ENCODE measurements around the gene ELK4.
"Not testable (repeated sequence)": the region's sequence is repeated elsewhere in the genome, so short reads cannot be mapped to it uniquely, and the experiment has no call there.

ELK4 gene

DNA sequence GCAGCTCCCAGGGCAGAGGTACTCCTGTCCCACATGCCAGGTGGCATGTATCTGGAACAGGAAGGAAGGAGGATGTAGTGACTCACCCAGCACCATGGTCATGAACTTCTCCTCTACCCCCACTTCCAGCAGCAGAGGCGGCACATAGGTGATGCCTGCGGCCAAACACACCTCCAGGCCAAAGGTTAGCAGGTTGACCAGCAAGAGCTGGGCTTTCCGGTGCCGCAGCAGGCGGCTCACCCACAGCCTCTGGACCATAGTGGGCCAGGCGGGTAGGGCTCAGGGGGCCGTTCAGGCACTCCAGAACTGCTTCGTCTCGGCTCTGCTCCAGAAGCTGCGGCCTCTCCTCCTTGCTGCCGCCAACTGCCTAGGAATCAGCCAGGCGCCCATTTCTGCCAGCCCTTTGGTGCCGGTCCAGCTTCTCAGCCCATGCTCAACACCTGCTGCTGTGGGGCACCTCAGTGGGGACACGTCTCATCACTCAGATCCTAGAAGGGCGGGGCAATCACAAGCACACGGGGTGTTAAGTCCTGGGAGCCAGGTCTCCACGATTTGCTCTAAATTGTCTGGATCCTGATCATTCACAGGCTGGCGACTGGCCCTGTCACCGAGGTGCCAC is 32.7 kb upstream of the ELK4 start:
- peak; percentile 26 to 36 for DNase-seq

DNA sequence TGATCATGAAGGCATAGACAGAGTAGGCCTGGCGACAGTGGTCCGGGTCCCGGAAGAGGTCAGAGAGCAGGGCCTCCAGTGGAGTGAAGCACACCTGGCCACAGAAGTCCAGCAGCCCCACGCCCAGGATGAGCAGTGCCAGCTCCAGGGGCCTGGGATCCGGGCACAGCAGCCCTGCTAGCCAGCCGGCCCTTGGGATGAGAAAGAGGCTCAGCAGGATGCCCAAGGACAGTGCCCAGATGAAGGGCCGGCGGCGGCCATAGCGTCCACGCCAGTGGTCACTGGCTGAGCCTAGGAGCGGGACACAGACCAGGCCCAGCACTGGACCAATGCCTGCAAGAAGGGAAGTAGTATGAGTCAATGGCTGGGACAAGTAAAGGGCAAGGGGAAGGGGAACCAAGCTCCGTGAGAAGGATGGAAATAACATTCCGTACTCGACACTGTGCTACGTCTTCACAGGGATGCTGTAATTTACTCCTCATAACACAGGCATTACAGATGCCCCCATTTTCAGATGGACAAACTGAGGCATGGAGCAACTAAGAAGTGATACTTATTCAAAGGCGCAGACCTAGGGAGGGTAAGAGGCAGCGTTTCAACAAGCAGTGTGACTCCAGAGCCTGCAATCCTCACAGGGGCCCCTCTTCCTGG is 31.6 kb upstream of the ELK4 start:
- DNase-seq, result no peak

DNA sequence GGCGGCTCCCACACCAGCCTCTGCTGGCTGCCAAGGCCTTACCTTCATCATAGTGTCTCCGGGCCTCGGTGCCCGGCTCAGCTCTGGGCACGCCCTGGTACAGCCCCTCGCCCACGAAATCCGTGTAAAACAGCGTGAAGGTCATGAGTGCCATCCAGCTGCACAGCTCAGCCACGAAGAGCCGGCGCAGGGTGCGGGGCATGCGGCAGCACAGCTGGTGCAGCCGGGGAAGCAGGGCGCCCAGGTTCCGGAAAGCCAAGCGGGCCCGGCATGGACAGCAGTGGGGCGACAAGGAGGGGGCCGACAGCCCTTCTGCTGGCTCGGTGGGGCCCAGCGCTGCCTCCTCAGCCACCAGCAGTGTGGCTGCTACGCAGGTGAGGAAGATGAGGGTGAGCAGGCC is 31.0 kb upstream of the ELK4 start:
- DNase-seq, result no peak

DNA sequence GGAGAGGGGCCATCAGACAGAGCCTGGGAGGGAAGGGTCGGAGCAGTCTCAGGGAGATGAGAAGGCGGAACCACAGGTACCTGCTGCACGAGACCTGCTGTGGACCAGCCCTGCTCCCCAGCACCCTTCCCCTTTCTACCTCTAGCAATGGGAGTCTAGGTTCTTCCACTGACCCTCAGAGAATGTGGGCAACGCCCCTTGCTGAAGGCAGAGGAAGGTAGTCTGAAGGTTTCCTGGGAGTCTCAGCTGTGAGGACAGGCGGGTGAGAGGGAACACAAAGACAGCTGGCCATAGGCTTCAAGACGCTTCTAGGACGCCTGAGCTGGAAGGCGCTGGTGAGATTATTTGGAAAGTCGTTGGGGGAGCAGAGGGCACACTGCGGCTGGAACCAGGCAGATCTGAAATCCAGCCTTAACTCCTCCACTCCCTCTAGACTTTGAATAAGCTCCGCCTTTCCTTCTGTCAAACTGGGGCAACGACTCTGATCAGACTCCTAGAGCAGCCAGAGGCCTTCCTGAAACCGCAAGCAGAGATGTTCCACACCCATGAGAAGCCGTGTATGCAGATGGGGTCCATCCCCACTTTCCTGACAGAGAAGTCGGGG is 30.4 kb upstream of the ELK4 start:
- DNase-seq, result no peak

DNA sequence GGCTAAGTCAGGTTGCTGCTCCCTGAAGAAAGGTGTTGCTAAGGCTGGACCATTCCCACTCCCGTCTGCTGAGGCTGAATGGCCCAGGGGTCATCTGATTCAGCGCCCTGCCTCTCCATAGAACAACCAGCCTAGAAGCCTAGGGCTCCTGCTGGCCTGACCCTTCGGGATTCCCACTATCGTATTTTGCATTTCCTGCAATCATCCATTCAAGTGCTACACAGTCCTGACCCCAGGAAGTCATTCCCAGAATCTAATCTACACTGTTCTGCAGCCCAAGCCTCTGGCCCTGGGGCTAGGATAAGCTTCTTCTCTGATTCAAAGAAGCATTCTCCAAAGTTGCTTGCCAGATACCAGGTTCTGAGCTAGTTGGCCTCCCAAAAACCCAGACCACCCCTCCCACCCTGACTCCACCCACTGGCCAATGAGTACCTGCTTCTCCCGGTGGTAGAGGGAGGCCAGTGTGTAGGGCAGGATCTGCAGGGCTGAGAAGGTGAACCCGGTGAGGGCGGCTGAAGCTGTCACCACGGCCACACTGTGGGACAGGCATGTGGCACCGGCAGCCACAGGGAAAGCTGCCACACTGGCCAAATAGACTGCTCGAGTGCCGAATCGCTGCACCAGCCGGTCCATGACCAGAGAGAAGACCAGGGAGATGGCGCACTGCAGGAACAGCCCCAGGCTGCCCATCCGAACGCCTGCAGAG is 29.8 kb upstream of the ELK4 start:
- DNase-seq, result no peak

DNA sequence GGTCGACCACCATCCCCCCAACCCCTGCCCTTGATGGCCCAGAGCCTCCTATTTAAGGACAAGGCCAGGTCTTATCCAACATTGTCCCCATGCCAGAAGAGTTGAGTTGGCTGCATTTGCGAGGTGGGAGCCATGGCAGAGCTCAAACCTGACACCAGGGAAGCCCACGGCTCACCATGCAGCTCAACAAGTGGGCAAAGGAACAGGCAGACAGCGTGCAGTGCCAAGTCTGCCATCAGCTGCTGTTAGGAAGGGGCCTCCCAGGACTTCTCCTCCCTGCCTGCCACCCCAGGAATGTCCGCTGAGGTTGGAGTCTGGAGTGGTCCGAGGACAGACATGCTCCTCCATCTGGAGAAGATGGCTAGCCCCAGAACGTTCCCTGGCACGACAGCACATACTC is 28.6 kb upstream of the ELK4 start:
- no peak for DNase-seq

DNA sequence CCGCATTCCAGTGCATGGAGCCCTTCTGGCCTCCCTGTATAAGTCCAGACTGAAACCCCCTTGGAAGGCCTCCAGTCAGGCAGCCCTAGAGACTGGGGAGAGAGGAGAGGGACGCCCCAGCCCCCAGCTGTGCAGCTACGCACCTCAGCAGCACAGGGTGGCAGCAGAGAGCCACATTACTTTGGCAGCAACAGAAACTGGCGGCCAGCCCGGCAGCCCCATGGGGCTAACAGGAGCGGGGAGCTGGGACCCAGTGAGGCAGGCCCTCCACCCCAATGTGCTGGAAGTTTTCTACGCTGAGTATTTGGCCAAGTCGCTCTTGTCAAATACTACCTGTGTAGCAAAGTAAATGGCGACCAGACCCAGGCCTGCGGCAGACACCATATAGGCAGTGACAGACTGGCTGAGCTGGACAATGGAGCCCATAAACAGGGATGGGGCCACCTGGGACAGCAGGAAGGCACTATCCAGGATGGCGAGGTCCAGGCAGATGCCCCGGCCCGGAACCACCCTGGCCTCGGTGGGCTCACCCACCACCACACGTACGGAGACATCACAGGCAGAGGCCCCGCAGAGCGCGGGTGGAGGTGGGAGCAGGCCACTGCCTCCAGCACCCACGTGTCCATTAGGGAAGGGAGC is 27.3 kb upstream of the ELK4 start:
- DNase-seq, result peak; percentile 81 to 83

DNA sequence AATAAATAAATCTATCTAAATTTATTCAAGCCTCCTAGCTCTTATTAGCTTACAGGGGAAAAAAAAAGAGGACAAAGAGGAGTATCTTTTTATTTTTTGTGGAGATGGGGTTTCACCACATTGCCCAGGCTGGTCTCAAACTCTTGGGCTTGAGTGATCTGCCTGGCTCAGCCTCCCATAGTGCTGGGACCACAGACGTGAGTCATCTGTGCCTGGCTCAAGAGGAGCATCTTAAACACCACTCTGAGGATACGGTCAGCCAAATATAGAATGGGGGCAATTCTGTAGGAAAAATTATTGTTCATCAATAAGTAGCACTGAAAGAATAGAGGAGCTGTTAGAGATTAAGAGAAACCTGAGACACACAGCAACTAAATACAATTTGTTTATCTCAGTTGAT is 24.4 kb upstream of the ELK4 start:
- DNase-seq, result no peak

DNA sequence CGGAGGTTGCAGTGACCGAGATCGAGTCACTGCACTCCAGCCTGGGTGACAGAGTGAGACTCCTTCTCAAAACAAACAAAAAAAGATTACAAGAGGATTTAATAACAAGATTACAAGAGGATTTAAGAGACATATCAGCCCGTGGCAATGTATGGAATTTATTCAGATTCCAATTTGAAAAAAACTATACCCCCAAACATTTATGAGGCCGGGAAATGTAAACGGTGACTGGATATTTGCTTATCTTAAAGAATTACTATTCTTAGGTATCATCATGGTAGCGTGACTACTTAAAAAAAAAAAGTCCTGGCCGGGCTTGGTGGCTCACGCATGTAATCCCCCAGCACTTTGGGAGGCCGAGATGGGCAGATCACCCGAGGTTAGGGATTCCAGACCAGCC is 21.2 kb upstream of the ELK4 start:
- no peak for DNase-seq

DNA sequence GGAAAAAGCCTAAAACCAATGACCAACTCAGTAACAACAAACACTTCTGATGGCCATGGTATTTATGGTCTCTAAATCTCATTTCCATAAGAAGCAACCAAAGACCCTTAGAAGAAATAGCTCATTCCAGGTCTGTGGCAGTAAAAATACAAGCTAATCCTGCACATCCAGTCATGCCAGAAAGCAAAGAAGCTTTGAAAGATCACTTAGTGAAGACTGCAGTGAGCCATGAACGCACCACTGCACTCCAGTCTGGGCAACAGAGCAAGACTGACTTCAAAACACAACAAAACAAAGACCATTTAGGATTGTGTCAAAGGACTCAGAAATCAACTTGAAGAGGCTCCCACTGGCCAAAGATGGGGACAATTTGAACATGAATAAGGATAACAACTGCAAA is 18.4 kb upstream of the ELK4 start:
- no peak for DNase-seq

DNA sequence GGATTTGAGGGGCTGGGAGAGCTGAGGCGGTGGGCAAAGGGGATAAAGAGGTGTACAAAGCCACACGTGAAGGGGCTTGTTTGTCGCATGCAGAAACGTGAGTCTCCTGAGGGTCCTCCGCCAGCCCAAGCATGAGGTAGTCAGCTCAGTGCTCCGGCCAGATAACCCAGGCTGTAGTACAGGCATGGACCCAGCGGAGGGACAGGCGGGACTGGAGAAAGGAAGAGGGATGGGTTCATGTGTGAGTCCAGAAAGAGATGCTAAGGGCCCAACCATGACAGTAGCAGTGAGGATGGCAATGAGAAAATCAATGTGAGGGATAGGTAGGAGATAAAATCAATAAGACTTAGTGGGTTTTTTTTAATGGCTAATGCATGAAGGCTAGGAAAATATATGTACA is 13.7 kb upstream of the ELK4 start:
- DNase-seq, result no peak

DNA sequence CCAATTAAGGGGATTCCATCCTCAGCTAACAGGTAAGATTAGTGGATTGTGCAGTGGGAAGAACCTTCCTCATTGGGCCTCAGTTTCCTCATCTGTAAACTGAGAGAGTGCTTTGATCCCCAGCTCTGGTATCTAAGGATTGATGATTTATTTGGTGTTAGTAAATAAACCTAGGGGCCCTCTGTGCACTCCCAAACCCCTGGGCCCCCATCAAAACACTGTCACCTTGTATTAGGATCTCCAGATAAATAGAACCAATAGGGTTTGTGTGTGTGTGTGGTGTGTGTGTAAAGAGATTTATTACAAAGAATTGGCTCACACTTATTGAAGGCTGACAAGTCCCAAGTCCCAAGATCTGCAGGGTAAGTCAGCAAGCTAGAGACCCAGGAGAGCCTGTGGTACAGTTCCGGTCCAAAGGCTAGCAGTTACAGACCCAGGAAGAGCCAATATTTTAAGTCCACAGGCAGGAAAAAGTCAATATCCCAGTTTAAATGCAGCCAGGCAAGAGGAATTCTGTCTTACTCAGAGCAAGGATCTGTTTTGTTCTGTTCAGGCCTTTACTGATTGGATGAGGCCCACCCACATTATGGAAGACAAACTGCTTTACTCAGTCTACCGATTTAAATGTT is 11.0 kb upstream of the ELK4 start:
- DNase-seq, result no peak

DNA sequence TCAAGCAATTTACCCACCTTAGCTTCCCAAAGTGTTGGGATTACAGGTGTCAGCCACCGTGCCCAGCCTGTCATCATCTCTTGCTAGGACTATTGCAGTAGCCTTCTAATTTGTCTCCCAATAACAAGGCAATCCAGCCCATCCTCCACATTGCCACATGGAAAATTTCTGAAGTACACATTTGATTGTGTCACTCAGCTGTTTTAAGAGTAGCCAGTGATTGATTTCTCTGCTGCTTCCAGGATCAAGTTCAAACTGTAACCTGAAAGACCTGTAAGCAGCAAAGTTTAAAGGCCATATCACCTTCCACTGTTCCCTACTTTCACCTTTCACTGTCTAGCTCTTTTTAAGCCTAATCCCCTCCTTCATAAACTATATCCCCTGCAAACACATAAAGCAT is 7.8 kb upstream of the ELK4 start:
- DNase-seq, result no peak

DNA sequence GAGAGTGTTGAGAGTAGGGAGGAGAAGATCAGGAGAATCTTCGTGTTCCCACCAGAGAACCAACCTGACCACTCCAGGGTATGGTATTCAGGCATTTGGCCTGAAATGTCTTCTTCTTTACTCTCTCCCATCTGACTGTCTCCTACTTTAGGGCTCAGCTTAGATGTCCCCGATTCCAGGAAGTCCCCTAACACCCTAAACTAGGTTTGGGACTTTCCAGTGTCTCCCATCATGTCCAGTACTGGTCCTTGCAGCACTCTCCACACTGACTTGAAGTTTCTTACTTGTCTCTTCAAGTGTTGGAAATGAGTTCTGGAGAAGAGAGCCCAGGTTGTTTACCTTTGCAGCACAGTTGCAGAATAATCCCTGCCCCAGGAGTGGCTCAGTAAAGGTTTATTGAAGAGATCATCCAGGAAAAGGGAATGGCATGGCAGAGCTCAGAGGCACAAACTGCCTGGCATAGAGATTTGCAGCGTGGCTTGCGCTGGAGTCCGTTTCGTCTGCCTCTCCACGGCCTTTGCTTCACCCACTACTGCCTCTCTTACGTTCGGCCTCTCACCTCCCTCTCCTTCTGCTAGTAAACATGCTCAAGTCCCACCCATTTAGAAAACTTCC is 6.2 kb upstream of the ELK4 start:
- DNase-seq, result no peak

DNA sequence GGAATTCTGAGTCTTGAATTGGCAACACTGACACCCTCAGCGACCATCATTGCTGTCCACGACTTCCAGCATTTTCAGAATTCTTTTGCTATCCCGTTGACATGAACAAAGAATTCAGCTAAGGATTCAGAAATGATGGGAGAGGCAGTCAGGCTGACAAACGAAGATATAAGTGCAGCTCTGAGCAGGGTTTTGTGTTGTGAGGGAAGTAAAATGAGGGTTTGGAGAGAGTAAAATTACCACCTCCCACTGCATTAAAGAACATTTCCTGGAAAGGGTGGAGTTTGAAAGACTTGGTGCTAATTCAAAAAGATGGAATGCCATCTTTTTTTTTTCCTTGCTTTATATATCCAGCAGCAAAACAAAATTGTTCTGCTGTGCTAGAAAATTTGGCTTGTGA is 4.9 kb upstream of the ELK4 start:
- DNase-seq, result no peak

DNA sequence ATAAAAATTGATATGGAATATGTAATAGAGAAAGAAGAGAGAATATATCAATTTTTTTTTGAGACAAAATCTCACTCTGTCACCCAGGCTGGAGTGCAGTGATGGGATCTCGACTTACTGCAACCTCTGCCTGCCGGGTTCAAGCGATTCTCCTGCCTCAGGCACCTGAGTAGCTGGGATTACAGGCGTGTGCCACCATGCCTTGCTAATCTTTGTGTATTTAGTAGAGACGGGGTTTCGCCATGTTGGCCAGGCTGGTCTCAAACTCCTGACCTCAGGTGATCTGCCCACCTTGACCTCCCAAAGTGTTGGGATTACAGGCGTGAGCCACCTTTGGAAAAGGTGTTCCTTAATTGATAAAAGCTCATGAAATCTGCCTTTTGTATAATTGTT is 4.3 kb upstream of the ELK4 start:
- DNase-seq, result not testable (repeated sequence)

DNA sequence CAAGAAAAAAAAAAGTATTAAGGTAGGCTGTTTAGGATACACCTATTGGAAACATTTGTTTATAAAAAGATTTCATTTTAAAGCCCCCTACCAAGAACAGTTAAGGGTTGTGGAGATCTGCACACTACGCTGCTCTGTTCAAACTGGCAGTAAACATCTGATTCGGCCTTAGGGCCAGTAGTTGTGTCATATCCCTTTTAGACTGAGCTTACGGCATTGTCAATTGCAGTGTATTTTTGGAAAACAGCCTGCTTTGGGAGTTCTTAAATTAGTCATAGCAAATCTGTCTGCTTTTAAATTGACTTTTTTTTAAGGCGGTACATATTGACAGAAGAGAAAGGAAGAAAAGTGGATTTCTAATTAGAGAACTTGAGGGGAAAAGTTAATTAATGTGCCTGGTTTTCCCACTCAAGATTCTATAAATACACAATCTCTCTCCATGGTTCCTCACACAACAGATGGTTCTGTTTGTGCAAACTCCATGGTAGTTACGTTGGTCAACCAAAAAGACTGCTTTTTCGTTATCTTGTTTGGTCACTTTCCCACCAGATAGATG is 1.7 kb upstream of the ELK4 start:
- DNase-seq, result peak in 1 of 2 experiments; percentile 11

DNA sequence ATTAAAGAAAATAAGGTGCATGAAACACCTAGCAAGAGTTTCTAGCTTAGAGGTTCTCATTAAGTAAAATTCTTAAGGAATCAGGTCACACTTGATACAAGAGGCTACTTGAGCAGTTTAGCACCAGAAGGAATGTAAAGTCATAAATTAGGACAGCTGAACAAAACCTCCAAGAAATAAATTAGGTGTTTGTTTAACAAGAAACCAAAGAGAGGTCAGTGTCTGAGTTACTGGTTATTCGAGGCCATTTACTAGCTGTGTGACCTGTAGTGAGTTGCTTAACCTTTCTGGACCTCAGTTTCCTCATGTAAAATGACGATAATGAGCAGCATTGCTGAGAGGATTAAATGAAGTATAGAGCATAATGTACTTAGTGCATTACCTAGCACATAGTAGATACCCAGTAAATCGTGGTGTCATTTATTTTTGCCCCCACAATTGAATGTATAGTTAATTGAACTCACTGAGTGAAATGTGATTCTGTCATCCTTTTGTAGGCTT is 908 bp upstream of the ELK4 start:
- DNase-seq, result no peak

DNA sequence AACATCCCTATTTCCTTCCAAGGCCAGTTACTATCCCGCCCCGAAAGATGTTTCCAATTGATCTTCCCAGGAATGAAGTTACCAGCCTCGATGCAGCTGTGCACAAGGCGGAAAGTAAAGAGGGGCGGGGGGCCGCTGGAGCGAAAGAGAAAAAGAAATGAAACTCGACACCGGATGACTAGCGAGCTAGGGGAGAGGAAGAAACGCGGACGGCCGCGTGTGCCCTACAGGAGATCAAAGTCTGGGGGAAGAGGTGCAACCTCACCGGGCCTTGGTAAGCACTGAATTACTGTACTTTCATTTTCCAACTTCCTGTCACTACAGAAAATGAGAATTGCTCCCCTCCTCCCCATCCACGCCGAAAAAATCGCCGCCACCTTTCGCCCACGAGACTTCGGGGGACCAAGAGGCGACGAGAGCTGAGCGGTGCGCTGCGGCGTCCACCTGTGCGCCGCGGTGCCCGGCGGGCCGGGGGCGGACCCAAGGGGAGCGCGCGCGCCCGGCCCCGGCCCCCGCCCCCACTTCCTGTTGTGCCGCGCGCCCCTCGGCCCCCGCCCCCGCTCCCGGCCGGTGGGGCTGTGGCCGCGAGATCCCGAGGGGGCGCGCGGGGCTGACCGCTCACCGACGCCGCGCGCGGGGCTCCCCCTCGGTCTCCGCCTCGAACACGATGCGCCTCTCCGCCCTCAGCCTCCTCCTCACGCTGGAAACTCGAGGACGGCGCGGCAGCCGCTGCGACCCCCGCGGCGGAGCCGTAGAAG is 622 bp downstream of the ELK4 start:
- peak; percentile 85 to 91 for DNase-seq

DNA sequence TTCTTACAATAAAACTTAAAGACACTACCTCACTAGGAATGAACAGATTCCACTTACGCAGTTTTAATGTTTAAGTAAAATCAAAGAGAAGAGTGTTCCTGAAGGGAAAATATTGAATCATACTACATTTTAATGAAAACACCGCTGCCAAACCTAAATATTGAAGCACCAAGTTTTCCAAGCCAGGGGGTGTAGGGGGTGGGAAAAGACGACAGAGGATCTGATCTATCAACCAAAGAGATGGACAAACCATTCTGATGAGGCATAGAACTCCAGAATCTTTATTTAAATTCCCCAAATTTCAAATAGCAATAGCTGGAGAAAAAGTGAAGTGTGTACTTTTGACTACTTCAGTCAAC is 1.2 kb downstream of the ELK4 start:
- no peak for DNase-seq

DNA sequence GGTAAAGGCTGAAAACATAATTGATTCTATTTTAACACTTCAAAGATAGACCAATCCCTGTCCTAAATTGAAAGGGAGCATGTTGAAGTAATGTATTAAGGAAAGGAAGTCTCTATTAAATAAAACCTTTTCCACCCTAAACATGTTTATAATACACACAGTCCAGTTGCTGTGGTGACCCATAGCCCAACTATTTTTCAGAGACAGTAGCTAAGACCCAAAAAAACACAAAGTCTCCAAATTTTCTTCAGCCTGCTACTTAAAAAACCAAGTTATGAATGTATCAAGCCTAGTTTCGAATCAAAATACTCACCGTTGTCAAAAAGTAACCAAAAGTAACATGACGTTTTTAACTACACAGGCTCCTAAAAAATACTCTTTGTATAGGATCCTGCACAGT is 1.6 kb downstream of the ELK4 start:
- no peak for DNase-seq
